ENCODE results near the gene TNPO1. TPM values are rescaled to one million over a fixed set of nuclear protein-coding genes. Genes with fewer than 3 reads are reported as not detected.
A peak's percentile ranks its signal among the peaks of the same experiment; 100 is the strongest.

Gene TNPO1
- polyA plus RNA-seq, 4 donors, result 23.7 to 69.3 (median 27.6) TPM

DNA sequence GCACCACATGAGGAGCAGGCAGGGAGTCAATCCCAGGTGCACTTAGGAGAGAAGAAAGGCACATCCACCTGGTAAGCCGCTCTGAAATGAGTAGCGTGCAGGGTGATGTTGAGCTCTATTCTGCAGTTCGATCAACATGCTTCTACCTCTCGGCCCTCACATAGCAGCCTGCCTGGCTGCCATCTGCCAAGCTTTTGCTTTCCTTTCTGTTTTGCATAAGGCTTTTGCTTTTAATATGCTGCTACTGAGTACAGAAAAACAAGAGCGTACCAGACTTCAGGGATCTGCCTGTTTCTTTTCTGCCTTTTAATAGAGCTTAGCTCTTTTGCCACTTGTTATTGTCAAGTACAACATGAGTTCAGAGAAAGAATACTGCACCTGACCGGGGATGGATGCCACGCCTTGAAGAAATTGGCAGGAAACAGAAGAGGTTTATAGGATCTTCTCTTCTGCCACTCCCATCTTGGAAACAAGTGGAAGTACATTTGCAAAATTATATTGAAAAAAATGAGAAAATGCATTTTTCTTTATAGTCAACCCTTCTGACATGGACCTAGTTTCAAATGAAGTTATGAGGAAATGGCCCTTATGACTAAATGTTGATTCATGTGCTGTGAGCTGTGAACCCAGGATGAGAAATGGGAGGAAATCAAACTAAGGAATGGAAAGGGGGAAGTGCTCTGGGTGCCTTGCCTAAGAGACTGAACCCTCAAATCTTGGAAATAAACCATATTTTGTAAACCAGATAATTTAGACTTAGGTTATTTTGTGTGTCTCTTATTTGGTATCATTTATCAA lies 135.4 kb downstream of the TNPO1 start:
- 46 to 77% (median 69%) methylated on average over 7 of the region's 7 CpGs for WGBS, 3 donors
- Histone ChIP-seq H3K27ac (ENCODE audit: low read depth in 1 of 3, low read length in 2 of 3) (peak overlapping the region in 1 of 3 donors; percentile 5), H3K27me3 (ENCODE audit: control insufficient read depth in 3 of 3, insufficient read depth in 3 of 3, low read length in 3 of 3) (no peaks in the 10 kb centered on the region), H3K4me1 (ENCODE audit: control insufficient read depth in 3 of 3, insufficient read depth in 2 of 3, low read depth in 1 of 3, low read length in 2 of 3) (no peaks in the 10 kb centered on the region), H3K4me3 (ENCODE audit: low read depth in 1 of 3, low read length in 3 of 3) (no peak overlapping the region), H3K9me3 (ENCODE audit: control insufficient read depth in 2 of 2, insufficient read depth in 1 of 2, low read depth in 1 of 2, low read length in 1 of 2) (no peaks in the 10 kb centered on the region), H3K36me3 (ENCODE audit: control insufficient read depth in 3 of 3, insufficient read depth in 2 of 3, low read depth in 1 of 3, low read length in 3 of 3) (no peaks in the 10 kb centered on the region)
- DNase-seq, result peak; percentile 16 to 47
- FAIRE-seq, result no peak

GRCh38 chr5:72954389-72954788 lies 137.9 kb downstream of the TNPO1 start:
- H3K4me3 ChIP-seq (ENCODE audit: low read depth in 1 of 3, low read length in 3 of 3), result no peak overlapping the region
- no peaks in the 10 kb centered on the region for H3K9me3 ChIP-seq (ENCODE audit: control insufficient read depth in 2 of 2, insufficient read depth in 1 of 2, low read depth in 1 of 2, low read length in 1 of 2)
- H3K27me3 ChIP-seq (ENCODE audit: control insufficient read depth in 3 of 3, insufficient read depth in 3 of 3, low read length in 3 of 3), result no peaks in the 10 kb centered on the region
- DNase-seq (no peak), FAIRE-seq (no peak)
- no peaks in the 10 kb centered on the region for H3K36me3 ChIP-seq (ENCODE audit: control insufficient read depth in 3 of 3, insufficient read depth in 2 of 3, low read depth in 1 of 3, low read length in 3 of 3)
- H3K4me1 ChIP-seq (ENCODE audit: control insufficient read depth in 3 of 3, insufficient read depth in 2 of 3, low read depth in 1 of 3, low read length in 2 of 3), result peaks cover 0 to 5% (median 0%) of the 10 kb centered on the region in 3 donors
- WGBS, 3 donors, result 73 to 85% (median 80%) methylated on average over 7 of the region's 7 CpGs
- peak overlapping the region in 1 of 3 donors; percentile 96 for H3K27ac ChIP-seq (ENCODE audit: low read depth in 1 of 3, low read length in 2 of 3)

- H3K4me3 ChIP-seq (ENCODE audit: low read depth in 1 of 3, low read length in 3 of 3), result peak overlapping the region; percentile 61 to 81 (median 76)
- 1 to 3% (median 2%) methylated on average over 33 of the region's 33 CpGs for WGBS, 3 donors
- H3K4me1 ChIP-seq (ENCODE audit: control insufficient read depth in 3 of 3, insufficient read depth in 2 of 3, low read depth in 1 of 3, low read length in 2 of 3), result peaks cover 0 to 5% (median 0%) of the 10 kb centered on the region in 3 donors
- no peaks in the 10 kb centered on the region for H3K27me3 ChIP-seq (ENCODE audit: control insufficient read depth in 3 of 3, insufficient read depth in 3 of 3, low read length in 3 of 3)
- DNase-seq (peak in 1 of 2 donors; percentile 82), FAIRE-seq (no peak)
- H3K36me3 ChIP-seq (ENCODE audit: control insufficient read depth in 3 of 3, insufficient read depth in 2 of 3, low read depth in 1 of 3, low read length in 3 of 3), result peaks cover 0 to 3% (median 0%) of the 10 kb centered on the region in 3 donors
- H3K27ac ChIP-seq (ENCODE audit: low read depth in 1 of 3, low read length in 2 of 3), result peak overlapping the region; percentile 88 to 100 (median 96)
- no peaks in the 10 kb centered on the region for H3K9me3 ChIP-seq (ENCODE audit: control insufficient read depth in 2 of 2, insufficient read depth in 1 of 2, low read depth in 1 of 2, low read length in 1 of 2)
Observed at GRCh38 chr5:72955143-72955767, 138.8 kb downstream of the TNPO1 start.

- H3K36me3 ChIP-seq (ENCODE audit: control insufficient read depth in 3 of 3, insufficient read depth in 2 of 3, low read depth in 1 of 3, low read length in 3 of 3), result peaks cover 0 to 3% (median 0%) of the 10 kb centered on the region in 3 donors
- H3K4me3 ChIP-seq (ENCODE audit: low read depth in 1 of 3, low read length in 3 of 3), result peak within 1 kb of the TSS; percentile 76 to 81 (median 80)
- peak; percentile 98 to 99 for DNase-seq
- H3K27ac ChIP-seq (ENCODE audit: low read depth in 1 of 3, low read length in 2 of 3), result peak within 1 kb of the TSS; percentile 88 to 100 (median 96)
- H3K9me3 ChIP-seq (ENCODE audit: control insufficient read depth in 2 of 2, insufficient read depth in 1 of 2, low read depth in 1 of 2, low read length in 1 of 2), result no peaks in the 10 kb centered on the region
- peaks cover 0 to 5% (median 0%) of the 10 kb centered on the region in 3 donors for H3K4me1 ChIP-seq (ENCODE audit: control insufficient read depth in 3 of 3, insufficient read depth in 2 of 3, low read depth in 1 of 3, low read length in 2 of 3)
- no peak for FAIRE-seq
- 0% methylated on average over 47 to 64 of the region's 64 CpGs for WGBS, 3 donors
- no peaks in the 10 kb centered on the region for H3K27me3 ChIP-seq (ENCODE audit: control insufficient read depth in 3 of 3, insufficient read depth in 3 of 3, low read length in 3 of 3)
Observed at GRCh38 chr5:72955768-72956323, 139.4 kb downstream of the TNPO1 start, which contains the start of gene FCHO2. Gene FCHO2 (plus strand): TSS chr5:72956041. CDS start chr5:72956097, 56 bp downstream.

GRCh38 chr5:72956324-72957140 lies 140.1 kb downstream of the TNPO1 start:
- WGBS, 3 donors, result 0 to 1% (median 1%) methylated on average over 43 to 51 of the region's 51 CpGs
- peak overlapping the region; percentile 76 to 81 (median 80) for H3K4me3 ChIP-seq (ENCODE audit: low read depth in 1 of 3, low read length in 3 of 3)
- no peaks in the 10 kb centered on the region for H3K9me3 ChIP-seq (ENCODE audit: control insufficient read depth in 2 of 2, insufficient read depth in 1 of 2, low read depth in 1 of 2, low read length in 1 of 2)
- H3K36me3 ChIP-seq (ENCODE audit: control insufficient read depth in 3 of 3, insufficient read depth in 2 of 3, low read depth in 1 of 3, low read length in 3 of 3), result peaks cover 0 to 3% (median 0%) of the 10 kb centered on the region in 3 donors
- no peak for FAIRE-seq
- no peaks in the 10 kb centered on the region for H3K27me3 ChIP-seq (ENCODE audit: control insufficient read depth in 3 of 3, insufficient read depth in 3 of 3, low read length in 3 of 3)
- DNase-seq, result peak; percentile 66 to 85
- peak overlapping the region; percentile 88 to 100 (median 96) for H3K27ac ChIP-seq (ENCODE audit: low read depth in 1 of 3, low read length in 2 of 3)
- H3K4me1 ChIP-seq (ENCODE audit: control insufficient read depth in 3 of 3, insufficient read depth in 2 of 3, low read depth in 1 of 3, low read length in 2 of 3), result peaks cover 0 to 5% (median 0%) of the 10 kb centered on the region in 3 donors

GRCh38 chr5:72957337-72957736 lies 140.9 kb downstream of the TNPO1 start:
- Histone ChIP-seq H3K27ac (ENCODE audit: low read depth in 1 of 3, low read length in 2 of 3) (peak overlapping the region in 1 of 3 donors; percentile 96), H3K9me3 (ENCODE audit: control insufficient read depth in 2 of 2, insufficient read depth in 1 of 2, low read depth in 1 of 2, low read length in 1 of 2) (no peaks in the 10 kb centered on the region), H3K27me3 (ENCODE audit: control insufficient read depth in 3 of 3, insufficient read depth in 3 of 3, low read length in 3 of 3) (no peaks in the 10 kb centered on the region), H3K4me1 (ENCODE audit: control insufficient read depth in 3 of 3, insufficient read depth in 2 of 3, low read depth in 1 of 3, low read length in 2 of 3) (peaks cover 0 to 5% (median 0%) of the 10 kb centered on the region in 3 donors), H3K36me3 (ENCODE audit: control insufficient read depth in 3 of 3, insufficient read depth in 2 of 3, low read depth in 1 of 3, low read length in 3 of 3) (peaks cover 0 to 3% (median 0%) of the 10 kb centered on the region in 3 donors), H3K4me3 (ENCODE audit: low read depth in 1 of 3, low read length in 3 of 3) (peak overlapping the region in 2 of 3 donors; percentile 22 to 80)
- 78 to 83% (median 80%) methylated on average over 1 of the region's 1 CpG for WGBS, 3 donors
- no peak for FAIRE-seq
- no peak for DNase-seq

GRCh38 chr5:72959257-72959656 lies 142.8 kb downstream of the TNPO1 start:
- Histone ChIP-seq H3K27ac (ENCODE audit: low read depth in 1 of 3, low read length in 2 of 3) (no peak overlapping the region), H3K36me3 (ENCODE audit: control insufficient read depth in 3 of 3, insufficient read depth in 2 of 3, low read depth in 1 of 3, low read length in 3 of 3) (peaks cover 0 to 6% (median 0%) of the 10 kb centered on the region in 3 donors), H3K4me1 (ENCODE audit: control insufficient read depth in 3 of 3, insufficient read depth in 2 of 3, low read depth in 1 of 3, low read length in 2 of 3) (peaks cover 0 to 5% (median 0%) of the 10 kb centered on the region in 3 donors), H3K9me3 (ENCODE audit: control insufficient read depth in 2 of 2, insufficient read depth in 1 of 2, low read depth in 1 of 2, low read length in 1 of 2) (no peaks in the 10 kb centered on the region), H3K27me3 (ENCODE audit: control insufficient read depth in 3 of 3, insufficient read depth in 3 of 3, low read length in 3 of 3) (no peaks in the 10 kb centered on the region), H3K4me3 (ENCODE audit: low read depth in 1 of 3, low read length in 3 of 3) (no peak overlapping the region)
- FAIRE-seq, result no peak
- 92 to 97% (median 93%) methylated on average over 1 of the region's 1 CpG for WGBS, 3 donors
- DNase-seq, result no peak

Data from small intestine (tissue), 7 donors.